ENCODE data around the gene METRNL. TPM values are rescaled to one million over a fixed set of nuclear protein-coding genes. Genes with fewer than 3 reads are reported as not detected.

Gene METRNL
- total RNA-seq, 2 experiments from 2014 or later = 42.9 to 49.9 TPM

GRCh38 chr17:83073389-83074063 is 5.9 kb upstream of the METRNL start:
- no peak for ATAC-seq
- H3K27me3 Mint-ChIP-seq = peaks cover 21% of the 10 kb centered on the region
- H3K4me1 Mint-ChIP-seq = peaks cover 31% of the 10 kb centered on the region

DNA sequence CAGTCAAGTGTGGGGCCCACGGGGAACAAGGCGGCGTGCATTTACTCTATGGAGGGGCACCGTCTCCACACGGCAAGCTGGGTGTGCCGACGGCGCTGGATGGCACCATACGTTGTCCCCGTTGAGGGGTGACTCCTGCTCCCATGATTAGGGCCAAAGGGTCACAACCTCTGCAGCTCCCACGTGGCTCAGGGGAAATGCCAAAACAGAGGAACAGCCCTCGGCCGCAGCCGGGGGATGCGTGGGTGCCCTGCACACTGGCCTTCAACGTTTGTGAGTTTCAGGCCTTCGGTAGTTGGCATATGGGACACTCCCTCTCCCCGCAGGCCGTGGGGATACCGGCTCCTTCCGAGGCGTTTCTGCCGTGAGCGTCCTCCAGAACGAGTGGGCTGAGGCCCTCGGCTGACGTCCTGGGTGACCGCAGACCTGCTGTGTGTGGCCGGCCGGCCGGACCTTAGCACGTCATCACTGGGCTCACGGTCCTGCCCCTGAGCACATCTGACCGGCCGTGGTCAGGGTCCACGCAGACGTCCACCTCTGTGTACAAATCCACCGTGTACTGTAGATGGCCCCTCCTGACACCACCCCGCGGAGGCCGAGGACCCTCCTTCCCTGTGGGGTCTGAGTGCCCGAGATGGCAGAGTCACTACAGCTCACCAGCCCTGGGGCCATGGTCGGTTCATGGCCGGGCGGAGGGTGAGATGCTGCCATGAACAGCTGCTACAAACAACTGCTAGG is 4.8 kb upstream of the METRNL start:
- H3K4me3 Mint-ChIP-seq = no peak overlapping the region
- ATAC-seq = no peak
- peaks cover 23% of the 10 kb centered on the region for H3K4me1 Mint-ChIP-seq
- CTCF ChIA-PET = no interaction called here
- no peak for DNase-seq
- H3K9me3 Mint-ChIP-seq (ENCODE audit: low read depth) = no peaks in the 10 kb centered on the region
- no peak overlapping the region for H3K27ac Mint-ChIP-seq
- no peaks in the 10 kb centered on the region for H3K36me3 Mint-ChIP-seq
- H3K27me3 Mint-ChIP-seq = peaks cover 21% of the 10 kb centered on the region

More at GRCh38 chr17:83073389-83074063, 5.9 kb upstream of the METRNL start:
- H3K9me3 Mint-ChIP-seq (ENCODE audit: low read depth) = no peaks in the 10 kb centered on the region
- CTCF ChIA-PET = interaction anchor here (1.6 kb wide), 1 partner anchor 127 kb away, joined by 6 read pairs; no protein-coding TSS in a partner anchor
- no peak for DNase-seq
- H3K4me3 Mint-ChIP-seq = no peak overlapping the region
- H3K27ac Mint-ChIP-seq = no peak overlapping the region
- no peaks in the 10 kb centered on the region for H3K36me3 Mint-ChIP-seq

DNA sequence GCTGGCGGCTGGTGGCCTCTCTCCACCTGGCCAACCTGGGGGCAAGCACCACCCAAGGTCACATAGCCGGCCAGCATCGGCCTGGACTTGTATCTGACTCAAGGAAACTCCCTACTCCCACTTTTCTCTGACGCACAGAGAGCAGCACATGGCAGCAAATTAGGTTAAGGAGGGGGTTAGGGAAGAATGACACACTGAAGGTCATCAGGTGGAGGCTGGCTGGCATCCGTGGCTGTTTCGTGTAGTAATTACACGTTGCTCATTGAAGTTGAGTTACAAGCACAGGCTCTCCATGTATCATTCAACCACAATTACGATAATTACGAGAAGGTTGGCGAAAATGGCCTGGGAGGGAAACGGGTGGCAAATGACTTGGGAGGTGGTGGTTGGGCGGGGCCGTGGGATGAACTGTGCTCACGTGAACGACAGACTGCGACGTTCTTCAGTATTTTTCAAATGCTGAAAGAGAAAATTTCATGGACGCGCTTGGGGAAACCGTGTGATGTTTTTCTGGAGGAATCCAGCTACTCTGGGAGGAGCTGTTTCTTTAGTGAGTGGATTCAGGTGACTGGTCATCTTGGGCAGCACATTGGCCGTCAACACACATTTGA is 4.0 kb upstream of the METRNL start:
- CTCF ChIA-PET = interaction anchor here (1.2 kb wide), 1 partner anchor 11 kb away, joined by 4 read pairs; no protein-coding TSS in a partner anchor

DNA sequence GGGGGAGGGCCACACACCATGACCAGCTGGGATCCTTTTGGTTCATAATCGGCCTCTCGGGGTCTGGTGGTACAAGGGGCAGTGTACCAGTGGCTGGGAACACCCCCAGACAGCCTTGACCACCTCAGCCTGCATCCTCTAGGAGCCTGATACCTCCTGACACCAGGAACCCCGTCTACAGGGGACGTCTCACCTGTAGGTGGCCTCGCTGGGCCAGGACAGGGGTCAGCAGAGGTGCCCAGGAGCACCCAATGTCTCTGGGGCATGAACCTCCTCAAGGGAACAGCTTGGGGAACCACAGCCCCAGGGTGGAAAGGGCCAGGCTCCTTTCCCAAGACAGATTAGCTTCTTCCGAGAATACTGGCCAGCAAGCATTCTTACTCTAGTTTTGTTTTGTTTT is 2.5 kb upstream of the METRNL start:
- peaks cover 4% of the 10 kb centered on the region for H3K36me3 Mint-ChIP-seq
- H3K4me3 Mint-ChIP-seq = no peak overlapping the region
- CTCF ChIA-PET = interaction anchor here (0.8 to 1.3 kb wide), 5 partner anchors 11 to 295 kb away, joined by 3 to 8 read pairs (median 3); no protein-coding TSS in a partner anchor
- no peak overlapping the region for H3K27ac Mint-ChIP-seq
- ATAC-seq (no peak), DNase-seq (peak; percentile 56)
- H3K27me3 Mint-ChIP-seq = peaks cover 21% of the 10 kb centered on the region
- H3K4me1 Mint-ChIP-seq = peaks cover 13% of the 10 kb centered on the region
- no peaks in the 10 kb centered on the region for H3K9me3 Mint-ChIP-seq (ENCODE audit: low read depth)

More for the DNA sequence above, 4.0 kb upstream of the METRNL start:
- H3K36me3 Mint-ChIP-seq = no peaks in the 10 kb centered on the region
- H3K9me3 Mint-ChIP-seq (ENCODE audit: low read depth) = no peaks in the 10 kb centered on the region
- H3K27me3 Mint-ChIP-seq = peaks cover 21% of the 10 kb centered on the region
- no peak overlapping the region for H3K27ac Mint-ChIP-seq
- H3K4me1 Mint-ChIP-seq = peaks cover 21% of the 10 kb centered on the region
- no peak overlapping the region for H3K4me3 Mint-ChIP-seq
- no peak for DNase-seq
- ATAC-seq = no peak

DNA sequence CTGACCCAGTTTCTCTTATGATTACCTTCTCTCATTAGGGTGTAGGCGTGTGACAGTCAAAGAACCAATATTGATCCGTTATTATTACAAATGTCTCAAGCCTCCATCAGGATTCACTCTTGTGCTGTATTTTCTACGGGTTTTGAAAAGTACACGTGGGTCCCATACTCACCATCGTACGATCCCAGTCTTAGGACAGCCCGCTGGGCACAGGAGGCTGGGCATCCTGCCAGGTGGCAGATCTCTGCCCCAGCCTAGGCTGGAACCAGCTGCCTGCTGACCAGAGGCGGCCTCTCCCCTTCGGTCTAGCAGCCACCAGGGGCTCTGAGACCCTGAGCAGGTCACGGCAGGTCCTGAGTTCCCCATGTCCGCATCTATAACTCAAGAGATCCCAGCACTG is 2.0 kb upstream of the METRNL start:
- no peaks in the 10 kb centered on the region for H3K9me3 Mint-ChIP-seq (ENCODE audit: low read depth)
- no peak overlapping the region for H3K27ac Mint-ChIP-seq
- peaks cover 8% of the 10 kb centered on the region for H3K36me3 Mint-ChIP-seq
- no peak overlapping the region for H3K4me3 Mint-ChIP-seq
- ATAC-seq (no peak), DNase-seq (no peak)
- H3K4me1 Mint-ChIP-seq = peaks cover 14% of the 10 kb centered on the region
- H3K27me3 Mint-ChIP-seq = peaks cover 24% of the 10 kb centered on the region
- CTCF ChIA-PET = interaction anchor here (0.8 to 1.3 kb wide), 4 partner anchors 12 to 127 kb away, joined by 3 to 8 read pairs (median 3); no protein-coding TSS in a partner anchor

DNA sequence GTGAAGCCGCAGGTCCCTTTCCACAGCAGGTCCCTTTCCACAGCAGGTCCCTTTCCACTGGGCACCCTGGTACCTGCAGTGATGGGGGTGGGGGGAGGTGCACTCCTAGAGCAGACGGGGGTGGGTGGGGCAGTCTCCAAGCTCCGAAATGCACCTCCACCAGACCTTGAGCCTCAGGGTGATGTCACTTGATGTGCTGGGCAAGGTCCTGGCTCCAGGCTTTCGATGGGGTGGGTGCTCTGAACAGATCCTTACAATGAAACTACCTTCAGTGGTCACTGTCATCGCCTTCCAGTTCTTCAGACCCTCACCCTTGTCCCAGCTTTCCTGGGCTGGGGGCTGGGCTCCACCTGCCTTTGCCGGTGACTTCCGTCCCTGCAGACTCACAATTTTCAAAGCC is 1.5 kb upstream of the METRNL start:
- Mint-ChIP-seq H3K27ac (no peak overlapping the region), H3K4me3 (peak overlapping the region; percentile 22), H3K4me1 (peaks cover 19% of the 10 kb centered on the region), H3K9me3 (ENCODE audit: low read depth) (no peaks in the 10 kb centered on the region), H3K27me3 (peaks cover 25% of the 10 kb centered on the region), H3K36me3 (peaks cover 13% of the 10 kb centered on the region)
- ATAC-seq = no peak
- DNase-seq = no peak
- CTCF ChIA-PET = interaction anchor here (1.0 kb wide), 1 partner anchor 123 kb away, joined by 3 read pairs; no protein-coding TSS in a partner anchor

DNA sequence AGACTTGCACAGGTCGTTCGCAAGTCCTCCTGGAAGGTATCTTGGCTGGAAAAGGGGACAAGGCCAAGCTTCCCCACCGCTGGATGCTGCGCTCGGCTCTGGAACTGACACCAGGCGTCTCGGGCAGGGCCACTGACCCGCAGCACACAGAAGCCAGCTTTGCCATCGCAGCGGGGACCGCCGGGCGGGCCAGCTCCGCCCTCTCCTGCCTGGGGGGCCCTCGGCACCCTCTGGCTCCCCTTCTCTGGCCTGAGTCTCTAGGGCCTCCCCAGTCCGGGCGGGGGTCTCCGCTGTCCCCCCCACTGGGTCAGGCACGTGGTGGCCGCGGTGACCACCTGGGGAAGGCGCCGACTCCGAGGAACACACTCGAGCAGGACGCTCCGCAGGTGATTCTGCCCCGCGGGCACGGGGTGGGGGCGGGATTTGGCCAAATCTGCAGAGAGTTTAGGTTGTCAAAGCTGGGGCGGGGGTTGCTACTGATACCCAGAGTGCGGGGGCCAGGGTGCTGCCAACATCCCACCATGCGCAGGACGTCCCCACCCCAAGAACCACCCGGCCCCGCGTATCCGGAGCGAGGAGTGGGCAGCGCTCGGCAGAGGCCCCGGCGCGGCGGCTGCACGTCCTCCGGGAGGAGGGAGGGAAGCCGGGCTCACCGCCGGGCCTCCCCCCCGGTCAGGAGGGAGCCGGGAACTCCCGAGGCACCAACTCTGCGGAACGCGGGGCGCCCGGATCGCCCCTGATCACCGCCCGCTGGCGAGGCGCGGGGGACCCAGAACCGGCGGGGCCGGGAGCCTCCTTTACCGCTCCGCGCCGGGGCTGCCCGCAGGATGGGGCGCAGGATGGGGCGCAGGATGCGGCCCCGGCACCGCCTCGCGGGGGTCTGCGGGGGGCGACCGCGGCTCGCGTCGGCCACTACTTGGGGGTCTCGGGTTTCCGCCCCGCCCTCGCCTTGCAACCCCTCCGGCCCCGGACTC is 744 bp upstream of the METRNL start:
- Mint-ChIP-seq H3K36me3 (peaks cover 16% of the 10 kb centered on the region), H3K9me3 (ENCODE audit: low read depth) (no peaks in the 10 kb centered on the region), H3K4me3 (peak overlapping the region; percentile 33), H3K27ac (no peak overlapping the region), H3K4me1 (peaks cover 26% of the 10 kb centered on the region), H3K27me3 (peaks cover 25% of the 10 kb centered on the region)
- CTCF ChIA-PET = interaction anchor here (1.1 kb wide), 1 partner anchor 121 kb away, joined by 6 read pairs; no protein-coding TSS in a partner anchor
- DNase-seq (no peak), ATAC-seq (no peak)

DNA sequence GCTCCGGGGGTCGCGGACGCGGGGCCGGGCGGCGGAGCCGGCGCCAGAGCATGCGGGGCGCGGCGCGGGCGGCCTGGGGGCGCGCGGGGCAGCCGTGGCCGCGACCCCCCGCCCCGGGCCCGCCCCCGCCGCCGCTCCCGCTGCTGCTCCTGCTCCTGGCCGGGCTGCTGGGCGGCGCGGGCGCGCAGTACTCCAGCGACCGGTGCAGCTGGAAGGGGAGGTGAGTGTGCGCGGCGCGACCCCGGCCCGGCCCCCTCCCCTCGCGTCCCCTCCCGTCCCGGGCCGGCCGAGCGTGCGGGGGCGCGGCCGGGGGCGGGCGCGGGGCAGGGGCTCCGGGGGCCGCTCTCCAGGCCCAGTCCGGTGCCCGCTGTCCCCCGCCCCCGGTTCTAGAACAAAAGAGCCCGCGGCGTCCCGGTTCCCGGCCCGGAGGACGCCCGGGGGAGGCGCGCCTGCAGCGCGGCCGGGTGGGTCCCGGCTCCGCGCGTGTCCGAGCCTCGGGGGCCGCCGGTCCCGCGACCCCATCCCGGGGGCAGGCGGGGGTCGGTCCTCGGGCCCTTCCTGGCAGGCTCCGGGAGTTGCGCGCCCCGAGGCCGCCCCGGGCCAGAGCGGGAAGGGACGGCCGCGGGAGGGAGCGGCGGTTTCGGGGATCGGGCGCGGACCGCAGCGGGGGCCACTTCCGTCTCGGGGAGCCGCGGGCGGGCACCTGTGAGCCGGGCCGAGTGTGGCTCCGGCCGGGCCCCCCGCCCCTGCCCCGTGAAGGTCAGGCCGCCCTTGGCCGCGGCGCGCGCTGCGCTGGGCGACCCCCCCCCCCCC is 563 bp downstream of the METRNL start:
- ATAC-seq (peak; percentile 7), DNase-seq (no peak)
- CTCF ChIA-PET = interaction anchor here (1.1 kb wide), 1 partner anchor 120 kb away, joined by 6 read pairs; no protein-coding TSS in a partner anchor
- Mint-ChIP-seq H3K4me1 (peaks cover 39% of the 10 kb centered on the region), H3K27ac (no peak overlapping the region), H3K27me3 (peaks cover 25% of the 10 kb centered on the region), H3K36me3 (peaks cover 18% of the 10 kb centered on the region), H3K4me3 (no peak overlapping the region), H3K9me3 (ENCODE audit: low read depth) (no peaks in the 10 kb centered on the region)

GRCh38 chr17:83080579-83080857 is 1.1 kb downstream of the METRNL start:
- peak; percentile 5 for ATAC-seq
- H3K27ac Mint-ChIP-seq = no peak overlapping the region
- CTCF ChIA-PET = no interaction called here
- H3K4me1 Mint-ChIP-seq = peaks cover 43% of the 10 kb centered on the region
- no peak for DNase-seq
- H3K36me3 Mint-ChIP-seq = peaks cover 18% of the 10 kb centered on the region
- H3K27me3 Mint-ChIP-seq = peaks cover 25% of the 10 kb centered on the region
- H3K4me3 Mint-ChIP-seq = no peak overlapping the region
- H3K9me3 Mint-ChIP-seq (ENCODE audit: low read depth) = no peaks in the 10 kb centered on the region

DNA sequence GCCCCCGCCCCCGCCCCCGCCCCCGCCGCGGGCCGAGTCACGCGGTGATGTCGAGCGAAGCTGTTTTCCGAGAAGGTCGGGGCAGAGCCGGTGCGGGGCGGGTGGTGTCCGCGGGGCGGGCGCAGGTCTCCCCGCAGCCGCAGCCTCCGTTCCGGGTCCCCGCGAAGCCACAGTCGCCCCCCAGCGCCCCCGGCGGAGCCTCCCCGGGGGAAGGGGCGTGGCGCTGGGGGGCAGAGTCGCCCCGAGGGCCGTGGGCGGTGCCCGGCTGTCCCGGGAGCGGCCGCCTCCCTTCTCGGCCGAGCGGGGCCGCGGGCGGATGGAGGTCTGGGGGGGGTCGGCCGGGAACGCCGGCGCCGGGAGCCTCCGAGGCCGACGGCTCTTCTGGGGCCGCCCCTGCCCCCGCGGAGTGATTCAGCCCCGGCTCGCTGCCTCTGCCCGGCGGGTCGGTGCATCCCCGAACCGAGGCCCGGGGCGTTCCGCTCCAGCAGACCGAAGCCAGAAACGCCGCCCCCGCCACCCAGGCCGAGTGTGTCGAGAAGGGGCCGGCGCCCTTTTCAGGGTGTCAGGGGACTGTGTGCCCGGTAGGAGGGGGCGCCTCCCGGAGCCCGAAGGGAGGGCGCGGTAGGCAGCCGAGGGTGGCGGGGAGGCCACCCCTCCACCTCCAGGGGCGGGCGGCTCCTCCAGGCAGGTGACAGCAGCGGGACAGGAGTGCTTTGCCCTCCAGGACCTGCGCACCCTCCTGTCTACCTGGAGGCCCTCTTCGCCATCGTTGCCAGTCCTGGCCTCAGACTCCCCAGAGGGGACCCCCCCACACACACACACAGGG is 1.7 kb downstream of the METRNL start:
- H3K4me3 Mint-ChIP-seq = peak overlapping the region; percentile 75
- peak; percentile 9 for ATAC-seq
- CTCF ChIA-PET = no interaction called here
- H3K27me3 Mint-ChIP-seq = peaks cover 25% of the 10 kb centered on the region
- no peaks in the 10 kb centered on the region for H3K9me3 Mint-ChIP-seq (ENCODE audit: low read depth)
- H3K36me3 Mint-ChIP-seq = peaks cover 22% of the 10 kb centered on the region
- peak overlapping the region; percentile 92 for H3K27ac Mint-ChIP-seq
- DNase-seq = peak; percentile 57
- H3K4me1 Mint-ChIP-seq = peaks cover 49% of the 10 kb centered on the region

- Mint-ChIP-seq H3K27ac (peak overlapping the region; percentile 92), H3K4me1 (peaks cover 53% of the 10 kb centered on the region), H3K9me3 (ENCODE audit: low read depth) (no peaks in the 10 kb centered on the region), H3K36me3 (peaks cover 26% of the 10 kb centered on the region), H3K27me3 (peaks cover 19% of the 10 kb centered on the region), H3K4me3 (peak overlapping the region; percentile 75)
- CTCF ChIA-PET = interaction anchor here (0.8 kb wide), 1 partner anchor 118 kb away, joined by 3 read pairs; no protein-coding TSS in a partner anchor
- ATAC-seq (no peak), DNase-seq (peak; percentile 56)
Measured at GRCh38 chr17:83081684-83082201, 2.3 kb downstream of the METRNL start.

Measured in activated CD8-positive, alpha-beta memory T cell treated with anti-CD3 and anti-CD28 coated beads, Interleukin-2, amount 10 ng/mL, durations not matched to agents 7 days and 5 days (primary cell).